ENCODE measurements around the gene RPS15.

RPS15 gene

DNA sequence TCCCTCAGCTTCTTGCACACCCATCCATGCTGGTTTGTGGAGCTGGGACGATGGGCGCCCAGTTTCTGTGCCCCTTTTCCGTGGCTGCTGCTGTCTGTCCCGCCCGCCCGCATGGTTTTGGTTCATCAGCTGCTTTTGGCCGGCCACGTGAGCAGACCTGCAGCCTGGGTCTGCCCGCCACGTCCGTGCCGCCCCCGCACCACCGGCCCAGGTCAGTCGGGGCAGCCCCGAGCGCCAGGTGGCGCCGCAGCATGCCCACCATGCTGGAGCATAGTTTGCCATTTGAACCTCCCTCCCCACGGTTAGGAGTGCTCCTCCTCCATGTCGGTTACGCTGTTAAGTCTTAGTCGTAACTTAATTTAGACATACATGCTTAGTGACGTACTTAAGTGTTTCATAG lies 15.3 kb upstream of the RPS15 start:
- no peak overlapping the region for H3K4me3 ChIP-seq (replicated peaks; ENCODE audit: insufficient read depth, low read length)
- H3K27ac ChIP-seq (replicated peaks): no peak overlapping the region
- no peak for DNase-seq (ENCODE audit: low read depth in 1 of 2, low spot score in 1 of 2)
- no peaks in the 10 kb centered on the region for H3K27me3 ChIP-seq (ENCODE audit: insufficient read depth, poor library complexity, severe bottlenecking)
- no peak for TF ChIP-seq SPI1 (IDR thresholded peaks at IDR 0.05; ENCODE audit: borderline replicate concordance, low read depth)
- TF ChIP-seq, protein P1, sequence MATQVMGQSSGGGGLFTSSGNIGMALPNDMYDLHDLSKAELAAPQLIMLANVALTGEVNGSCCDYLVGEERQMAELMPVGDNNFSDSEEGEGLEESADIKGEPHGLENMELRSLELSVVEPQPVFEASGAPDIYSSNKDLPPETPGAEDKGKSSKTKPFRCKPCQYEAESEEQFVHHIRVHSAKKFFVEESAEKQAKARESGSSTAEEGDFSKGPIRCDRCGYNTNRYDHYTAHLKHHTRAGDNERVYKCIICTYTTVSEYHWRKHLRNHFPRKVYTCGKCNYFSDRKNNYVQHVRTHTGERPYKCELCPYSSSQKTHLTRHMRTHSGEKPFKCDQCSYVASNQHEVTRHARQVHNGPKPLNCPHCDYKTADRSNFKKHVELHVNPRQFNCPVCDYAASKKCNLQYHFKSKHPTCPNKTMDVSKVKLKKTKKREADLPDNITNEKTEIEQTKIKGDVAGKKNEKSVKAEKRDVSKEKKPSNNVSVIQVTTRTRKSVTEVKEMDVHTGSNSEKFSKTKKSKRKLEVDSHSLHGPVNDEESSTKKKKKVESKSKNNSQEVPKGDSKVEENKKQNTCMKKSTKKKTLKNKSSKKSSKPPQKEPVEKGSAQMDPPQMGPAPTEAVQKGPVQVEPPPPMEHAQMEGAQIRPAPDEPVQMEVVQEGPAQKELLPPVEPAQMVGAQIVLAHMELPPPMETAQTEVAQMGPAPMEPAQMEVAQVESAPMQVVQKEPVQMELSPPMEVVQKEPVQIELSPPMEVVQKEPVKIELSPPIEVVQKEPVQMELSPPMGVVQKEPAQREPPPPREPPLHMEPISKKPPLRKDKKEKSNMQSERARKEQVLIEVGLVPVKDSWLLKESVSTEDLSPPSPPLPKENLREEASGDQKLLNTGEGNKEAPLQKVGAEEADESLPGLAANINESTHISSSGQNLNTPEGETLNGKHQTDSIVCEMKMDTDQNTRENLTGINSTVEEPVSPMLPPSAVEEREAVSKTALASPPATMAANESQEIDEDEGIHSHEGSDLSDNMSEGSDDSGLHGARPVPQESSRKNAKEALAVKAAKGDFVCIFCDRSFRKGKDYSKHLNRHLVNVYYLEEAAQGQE (IDR thresholded peaks at IDR 0.05; ENCODE audit: insufficient replicate concordance, low read depth): no peak
- no peak for TF ChIP-seq GABPA (IDR thresholded peaks at IDR 0.05; ENCODE audit: low read depth)
- TF ChIP-seq, protein P2, sequence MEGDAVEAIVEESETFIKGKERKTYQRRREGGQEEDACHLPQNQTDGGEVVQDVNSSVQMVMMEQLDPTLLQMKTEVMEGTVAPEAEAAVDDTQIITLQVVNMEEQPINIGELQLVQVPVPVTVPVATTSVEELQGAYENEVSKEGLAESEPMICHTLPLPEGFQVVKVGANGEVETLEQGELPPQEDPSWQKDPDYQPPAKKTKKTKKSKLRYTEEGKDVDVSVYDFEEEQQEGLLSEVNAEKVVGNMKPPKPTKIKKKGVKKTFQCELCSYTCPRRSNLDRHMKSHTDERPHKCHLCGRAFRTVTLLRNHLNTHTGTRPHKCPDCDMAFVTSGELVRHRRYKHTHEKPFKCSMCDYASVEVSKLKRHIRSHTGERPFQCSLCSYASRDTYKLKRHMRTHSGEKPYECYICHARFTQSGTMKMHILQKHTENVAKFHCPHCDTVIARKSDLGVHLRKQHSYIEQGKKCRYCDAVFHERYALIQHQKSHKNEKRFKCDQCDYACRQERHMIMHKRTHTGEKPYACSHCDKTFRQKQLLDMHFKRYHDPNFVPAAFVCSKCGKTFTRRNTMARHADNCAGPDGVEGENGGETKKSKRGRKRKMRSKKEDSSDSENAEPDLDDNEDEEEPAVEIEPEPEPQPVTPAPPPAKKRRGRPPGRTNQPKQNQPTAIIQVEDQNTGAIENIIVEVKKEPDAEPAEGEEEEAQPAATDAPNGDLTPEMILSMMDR (IDR thresholded peaks at IDR 0.05; ENCODE audit: insufficient read depth, low read length): no peak

DNA sequence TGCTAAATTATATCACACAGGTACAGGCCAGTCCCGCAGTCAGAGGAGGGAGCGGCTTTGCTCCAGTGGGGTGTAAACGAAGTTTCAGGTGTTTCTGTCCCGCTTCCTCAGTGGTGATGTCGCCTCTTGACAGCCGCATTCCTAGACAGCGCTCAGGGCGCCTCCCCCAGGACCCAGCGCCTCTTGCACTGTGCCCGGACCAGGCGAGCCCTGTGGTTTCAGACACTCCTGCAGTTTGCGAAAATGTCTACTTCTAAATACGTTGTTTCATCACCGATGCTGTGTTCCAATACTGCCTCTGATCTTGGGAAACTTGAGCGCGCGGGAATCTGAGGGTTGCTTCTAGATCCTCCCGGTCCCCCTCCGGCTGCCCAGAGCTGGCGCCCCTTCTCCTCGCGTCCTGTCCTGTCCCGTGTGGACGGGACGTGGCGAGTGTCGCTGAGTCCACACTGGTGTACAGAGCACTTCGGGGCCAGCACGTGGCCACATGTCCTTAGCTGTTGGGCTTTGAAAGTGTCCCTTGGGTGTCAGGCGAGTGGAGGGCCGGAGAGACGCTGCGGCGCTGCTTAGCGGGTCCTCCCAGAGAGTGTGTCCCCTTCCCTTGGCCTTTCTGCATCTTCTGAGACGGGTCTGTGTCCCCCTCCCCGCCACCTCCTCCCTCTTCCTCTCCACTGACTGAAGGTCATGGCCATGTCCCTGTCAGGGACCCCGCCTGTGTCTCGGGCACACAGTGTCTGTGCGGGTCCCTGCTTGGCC lies 14.6 kb upstream of the RPS15 start:
- DNase-seq (ENCODE audit: low read depth in 1 of 2, low spot score in 1 of 2): peak in 1 of 2 experiments; percentile 46
- TF ChIP-seq, protein P1 (IDR thresholded peaks at IDR 0.05; ENCODE audit: insufficient replicate concordance, low read depth): no peak
- TF ChIP-seq SPI1 (IDR thresholded peaks at IDR 0.05; ENCODE audit: borderline replicate concordance, low read depth) (no peak), GABPA (IDR thresholded peaks at IDR 0.05; ENCODE audit: low read depth) (no peak), POLR2AphosphoS5 (IDR thresholded peaks at IDR 0.05; ENCODE audit: low read depth) (no peak)
- TF ChIP-seq, protein P2 (IDR thresholded peaks at IDR 0.05; ENCODE audit: insufficient read depth, low read length): no peak
- Histone ChIP-seq H3K27me3 (ENCODE audit: insufficient read depth, poor library complexity, severe bottlenecking) (no peaks in the 10 kb centered on the region), H3K4me3 (replicated peaks; ENCODE audit: insufficient read depth, low read length) (no peak overlapping the region), H3K27ac (replicated peaks) (peak overlapping the region; percentile 21; the same call in 1 of the 2 replicates)

DNA sequence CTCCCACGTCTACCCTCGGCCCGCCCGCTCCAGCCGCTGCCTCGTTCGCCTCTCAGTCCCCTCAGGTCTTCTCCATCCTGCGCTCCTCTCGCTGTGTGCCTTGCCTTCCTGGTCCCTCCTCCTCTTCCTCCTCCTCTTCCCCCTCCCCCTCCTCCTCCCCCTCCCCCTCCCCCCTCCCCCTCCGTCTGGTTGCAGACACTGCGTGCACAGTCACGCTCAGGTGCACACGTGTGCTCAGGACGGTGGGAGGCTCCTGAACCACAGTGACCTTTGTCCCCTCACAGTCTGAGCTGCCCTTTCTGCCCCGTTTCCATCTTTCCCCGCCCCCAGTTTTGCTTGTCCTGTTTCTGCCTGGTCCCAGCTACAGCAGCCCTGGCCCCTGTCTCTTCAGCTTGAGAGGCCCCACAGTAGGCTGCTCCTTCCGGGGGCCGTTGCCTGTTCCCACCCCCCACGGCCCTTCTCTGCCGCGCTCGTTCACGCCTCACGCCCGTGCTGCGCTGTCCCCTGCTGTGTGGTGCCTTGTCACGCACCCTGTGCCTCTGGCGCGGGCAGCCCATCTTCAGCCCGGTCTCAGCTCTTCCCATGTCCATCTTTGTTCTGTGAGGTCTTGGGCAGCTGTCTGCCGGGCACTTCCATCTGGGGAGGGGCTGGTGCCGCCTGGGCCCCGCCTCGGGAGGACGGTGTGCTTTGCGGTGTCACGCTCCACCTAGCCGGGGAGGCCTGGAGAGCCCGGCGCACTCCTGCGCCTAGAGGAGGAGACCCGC lies 13.8 kb upstream of the RPS15 start:
- no peak overlapping the region for H3K27ac ChIP-seq (replicated peaks)

More for the DNA sequence above, 13.8 kb upstream of the RPS15 start:
- Histone ChIP-seq H3K27me3 (ENCODE audit: insufficient read depth, poor library complexity, severe bottlenecking) (no peaks in the 10 kb centered on the region), H3K4me3 (replicated peaks; ENCODE audit: insufficient read depth, low read length) (no peak overlapping the region)
- no peak for DNase-seq (ENCODE audit: low read depth in 1 of 2, low spot score in 1 of 2)
- TF ChIP-seq POLR2AphosphoS5 (IDR thresholded peaks at IDR 0.05; ENCODE audit: low read depth): 0 out of 2 replicates have a peak, but pooled peaks have one; percentile 8
- TF ChIP-seq GABPA (IDR thresholded peaks at IDR 0.05; ENCODE audit: low read depth): no peak
- TF ChIP-seq, protein P2 (IDR thresholded peaks at IDR 0.05; ENCODE audit: insufficient read depth, low read length): no peak
- TF ChIP-seq, protein P1 (IDR thresholded peaks at IDR 0.05; ENCODE audit: insufficient replicate concordance, low read depth): no peak
- TF ChIP-seq SPI1 (IDR thresholded peaks at IDR 0.05; ENCODE audit: borderline replicate concordance, low read depth): no peak

Measured in HL-60 (cell line).